ENCODE results near the gene FOXP2.

Gene FOXP2

DNA sequence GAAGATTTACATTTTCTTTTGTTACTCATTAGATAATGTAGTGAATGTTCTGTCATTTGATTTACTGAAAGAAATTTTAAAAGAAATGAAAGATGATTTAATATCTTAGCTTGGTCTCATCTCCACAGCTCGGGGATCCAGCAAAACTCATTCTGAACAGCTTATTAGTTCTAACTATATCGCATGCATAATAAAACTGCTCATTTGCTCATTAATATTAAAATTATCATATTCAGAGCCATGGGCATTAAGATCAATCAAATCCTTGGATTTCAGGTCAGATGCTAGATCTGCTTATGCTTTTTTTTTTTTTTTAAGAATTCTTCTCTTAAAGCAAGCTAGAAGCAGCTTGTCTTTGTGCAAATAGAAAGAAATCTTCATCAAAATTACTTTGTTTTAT is 246.1 kb downstream of the FOXP2 start:
- H3K4me3 ChIP-seq (ENCODE audit: low read depth, low read length) = no peak overlapping the region
- no peak for TF ChIP-seq CTCF (conservative IDR thresholded peaks at IDR 0.05; ENCODE audit: low read depth, low read length)
- no peak for DNase-seq (ENCODE audit: low read depth)

DNA sequence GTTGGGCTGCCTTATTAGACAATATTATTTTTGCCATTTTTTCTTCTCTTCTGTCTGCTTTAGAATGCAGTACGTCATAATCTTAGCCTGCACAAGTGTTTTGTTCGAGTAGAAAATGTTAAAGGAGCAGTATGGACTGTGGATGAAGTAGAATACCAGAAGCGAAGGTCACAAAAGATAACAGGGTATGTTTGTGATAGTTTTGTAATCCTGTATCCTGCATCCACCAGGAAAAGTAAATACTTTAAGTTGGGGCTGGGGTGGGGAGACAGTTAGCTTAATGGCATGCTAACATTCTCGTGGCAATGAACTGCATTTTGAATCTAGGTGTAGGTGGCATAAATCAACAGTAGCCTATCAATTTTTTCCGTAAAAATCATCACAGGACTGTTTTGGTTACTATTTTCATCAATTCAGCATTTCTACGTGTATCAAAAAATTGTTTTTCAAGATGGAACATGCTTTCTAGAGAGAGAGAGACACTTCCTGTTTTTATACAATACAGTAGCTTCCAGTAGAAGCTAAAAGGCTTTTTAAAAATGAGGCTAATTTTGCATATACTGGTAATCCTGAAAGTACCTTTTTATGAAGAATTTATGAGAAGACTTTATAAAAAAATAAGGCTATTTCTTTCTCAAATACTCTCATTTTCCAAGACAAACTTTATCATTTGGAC is 247.5 kb downstream of the FOXP2 start:
- TF ChIP-seq CTCF (conservative IDR thresholded peaks at IDR 0.05; ENCODE audit: low read depth, low read length) = no peak
- H3K4me3 ChIP-seq (ENCODE audit: low read depth, low read length) = no peak overlapping the region
- peak; percentile 2 for DNase-seq (ENCODE audit: low read depth)

- TF ChIP-seq CTCF (conservative IDR thresholded peaks at IDR 0.05; ENCODE audit: low read depth, low read length) = peak; percentile 60
These were observed 248.9 kb downstream of the FOXP2 start for GRCh38 chr7:114663502-114663901.

GRCh38 chr7:114670676-114671075 is 256.1 kb downstream of the FOXP2 start:
- no peak for TF ChIP-seq CTCF (conservative IDR thresholded peaks at IDR 0.05; ENCODE audit: low read depth, low read length)

More at GRCh38 chr7:114663502-114663901, 248.9 kb downstream of the FOXP2 start:
- DNase-seq (ENCODE audit: low read depth) = peak; percentile 73
- no peak overlapping the region for H3K4me3 ChIP-seq (ENCODE audit: low read depth, low read length)

DNA sequence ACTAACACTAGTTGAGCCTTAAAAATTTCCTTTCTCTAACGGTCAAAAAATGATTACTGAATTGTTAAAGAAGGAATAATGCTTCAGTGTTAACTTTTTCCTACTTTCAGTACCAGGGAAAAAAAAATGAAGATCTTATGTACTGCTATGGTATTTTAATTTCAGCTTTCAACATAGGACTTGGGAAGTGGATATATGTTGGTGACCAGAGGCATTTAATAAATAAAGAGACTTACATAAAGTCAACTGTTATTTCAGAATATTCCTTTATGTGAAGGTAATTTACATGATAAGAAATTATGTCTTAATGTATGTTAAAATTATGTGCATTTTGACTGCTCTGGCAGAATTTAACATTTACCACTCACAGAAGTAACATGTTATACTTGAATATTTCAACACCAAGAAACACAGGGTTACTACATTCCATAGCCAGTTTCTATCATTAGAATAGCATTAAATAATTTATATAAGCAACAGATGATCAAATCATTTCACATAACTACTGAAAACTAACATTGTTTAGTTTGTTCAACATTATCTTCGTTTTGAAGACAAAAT is 257.0 kb downstream of the FOXP2 start:
- DNase-seq (ENCODE audit: low read depth) = no peak
- TF ChIP-seq CTCF (conservative IDR thresholded peaks at IDR 0.05; ENCODE audit: low read depth, low read length) = no peak
- H3K4me3 ChIP-seq (ENCODE audit: low read depth, low read length) = no peak overlapping the region

More at GRCh38 chr7:114670676-114671075, 256.1 kb downstream of the FOXP2 start:
- DNase-seq (ENCODE audit: low read depth) = peak; percentile 28
- H3K4me3 ChIP-seq (ENCODE audit: low read depth, low read length) = no peak overlapping the region

DNA sequence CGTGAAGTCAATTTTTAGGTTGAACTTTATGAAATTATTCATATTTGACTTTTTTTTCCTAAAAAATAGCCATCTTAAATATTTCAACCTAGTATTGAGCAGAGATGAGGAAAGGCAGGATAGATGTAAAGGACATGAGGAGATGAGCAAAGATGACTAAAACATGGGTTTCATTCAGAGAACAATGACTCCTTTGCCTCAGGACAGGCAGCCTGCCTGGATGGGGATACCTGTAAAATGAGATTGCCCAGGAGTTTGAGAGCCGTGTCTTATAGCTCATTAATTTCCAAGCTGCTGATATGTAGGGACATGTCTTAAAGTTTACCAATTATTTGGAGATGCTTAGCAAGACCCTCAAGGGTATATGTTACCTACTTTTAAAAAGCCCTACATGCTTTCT is 263.5 kb downstream of the FOXP2 start:
- no peak for TF ChIP-seq CTCF (conservative IDR thresholded peaks at IDR 0.05; ENCODE audit: low read depth, low read length)
- DNase-seq (ENCODE audit: low read depth) = no peak
- H3K4me3 ChIP-seq (ENCODE audit: low read depth, low read length) = no peak overlapping the region

- no peak for DNase-seq (ENCODE audit: low read depth)
- H3K4me3 ChIP-seq (ENCODE audit: low read depth, low read length) = no peak overlapping the region
- no peak for TF ChIP-seq CTCF (conservative IDR thresholded peaks at IDR 0.05; ENCODE audit: low read depth, low read length)
These were observed 272.6 kb downstream of the FOXP2 start for GRCh38 chr7:114687238-114687637.
